K562 (cell line): ENCODE results near the gene SPDEF. TPM values are rescaled to one million over a fixed set of nuclear protein-coding genes. Genes with fewer than 3 reads are reported as not detected.

Experiments used
- ATAC-seq: fragments of 200-7000 bp; cut with Tn5 transposase; 3 replicates; pipeline ENCODE4 v1.9.1; 2020; ENCODE audit warnings: moderate library complexity
- BruUV-seq: library from RNA; stranded (reverse); fragments of 400-500 nt; replicated peaks from 2 replicates; lab custom pipeline; 2021; lab: Mats Ljungman, UMichigan
- CTCF ChIA-PET: fragments of 300-600 bp; formaldehyde crosslinking; extraction: SDS; loops from one replicate; lab custom pipeline; 2021; ENCODE audit warnings: low intra/inter-chr PET ratio; lab: Yijun Ruan, JAX
- POLR2A ChIA-PET: fragments of 300-600, 350-650 bp; sonication (Branson Sonifier 250); formaldehyde crosslinking; extraction: SDS; loops from one replicate; lab custom pipeline; 2021; ENCODE audit warnings: antibody characterized with exemption, inconsistent platforms; lab: Yijun Ruan, JAX
- DNase-seq, 4 experiments: peaks; one replicate each; pipeline versions ENCODE4 v3.0.0 to v3.0.0-alpha.2; 2011 to 2018; ENCODE audit warnings: low spot score in 3 of 4, mixed read lengths in 3 of 4; ENCODE audit errors: extremely low read depth in 1 of 4
- FAIRE-seq: peaks from 2 replicates; lab custom pipeline; 2011; peaks lifted over from hg19 to GRCh38; lab: Jason Lieb, UNC
- H2AFZ ChIP-seq: 2 replicates; pipeline ENCODE4 v1.6.0; 2011; ENCODE audit warnings: low read depth, low read length, control low read depth, inconsistent platforms
- H3K27ac ChIP-seq: fragments of 200-600 bp; 3 replicates; pipeline ENCODE4 v1.8.0; 2011; ENCODE audit warnings: low read depth, mild to moderate bottlenecking, control low read depth, inconsistent platforms, low read length, moderate library complexity, mixed read lengths; ENCODE audit errors: extremely low read depth
- H3K27me3 ChIP-seq, 2 experiments: fragments of 300-600 bp in 1 of 2; 2 replicates in 1 of 2; 3 replicates in 1 of 2; pipeline versions ENCODE4 v1.6.0 to v1.8.0; 2011; ENCODE audit warnings: inconsistent platforms in 2 of 2, low read length in 2 of 2, mild to moderate bottlenecking in 1 of 2, mixed read lengths in 1 of 2, moderate library complexity in 1 of 2; ENCODE audit not compliant: control insufficient read depth in 2 of 2, insufficient read depth in 2 of 2
- H3K36me3 ChIP-seq: fragments of 300-600 bp; 3 replicates; pipeline ENCODE4 v1.8.0; 2011; ENCODE audit warnings: mild to moderate bottlenecking, low read length, inconsistent platforms; ENCODE audit not compliant: control insufficient read depth, insufficient read depth
- H3K4me1 ChIP-seq, 2 experiments: fragments of 200-600 bp in 1 of 2; replicated peaks in 1 of 2; 2 replicates in 1 of 2; 3 replicates in 1 of 2; pipeline versions ENCODE4 v1.5.1 to v1.8.0; 2011; ENCODE audit warnings: inconsistent platforms in 2 of 2, low read length in 2 of 2, mild to moderate bottlenecking in 1 of 2, mixed read lengths in 1 of 2, moderate library complexity in 1 of 2; ENCODE audit not compliant: control insufficient read depth in 2 of 2, insufficient read depth in 2 of 2
- H3K4me2 ChIP-seq: 2 replicates; pipeline ENCODE4 v1.6.1; 2011; ENCODE audit warnings: low read length, control low read depth, inconsistent platforms, mixed read lengths; ENCODE audit not compliant: insufficient read depth
- H3K4me3 ChIP-seq: fragments of 200-600 bp; sonication (generic), shearing (Covaris generic); 2 replicates; pipeline ENCODE4 v1.5.1; 2016; ENCODE audit warnings: control low read depth, inconsistent platforms
- H3K79me2 ChIP-seq: fragments of 200-600 bp; 3 replicates; pipeline ENCODE4 v1.8.0; 2011; ENCODE audit warnings: low read length, inconsistent platforms; ENCODE audit not compliant: control insufficient read depth, insufficient read depth
- H3K9ac ChIP-seq, 2 experiments: 2 replicates each; pipeline versions ENCODE4 v1.6.0 to v1.6.1; 2011; ENCODE audit warnings: low read depth in 2 of 2, low read length in 2 of 2, control low read depth in 1 of 2, inconsistent platforms in 1 of 2, mild to moderate bottlenecking in 1 of 2, mixed read lengths in 1 of 2; ENCODE audit not compliant: insufficient read depth in 1 of 2
- H3K9me1 ChIP-seq: one replicate; pipeline ENCODE4 v1.6.0; 2011; ENCODE audit warnings: inconsistent platforms, mild to moderate bottlenecking, low read length, moderate library complexity; ENCODE audit not compliant: control insufficient read depth, insufficient read depth
- H3K9me3 ChIP-seq: replicated peaks from 2 replicates; pipeline ENCODE4 v1.5.1; 2011; ENCODE audit warnings: low read depth, low read length, inconsistent platforms; ENCODE audit not compliant: control insufficient read depth, insufficient read depth
- H4K20me1 ChIP-seq: replicated peaks from 2 replicates; pipeline ENCODE4 v1.6.1; 2011; ENCODE audit warnings: low read length, inconsistent platforms, mixed read lengths; ENCODE audit not compliant: control insufficient read depth, insufficient read depth
- BDP1 ChIP-seq: IDR thresholded peaks from 3 replicates; pipeline ENCODE4 v1.6.1; 2011; ENCODE audit not compliant: insufficient read length, insufficient read depth
- CBX8 ChIP-seq: fragments of 200-600 bp; sonication (generic); IDR thresholded peaks from 2 replicates; pipeline ENCODE4 v1.6.1; 2012; ENCODE audit warnings: borderline replicate concordance, mixed run types, low read depth, mild to moderate bottlenecking, moderate library complexity, mixed read lengths, low read length, control low read depth, inconsistent platforms; ENCODE audit not compliant: poor library complexity, severe bottlenecking; ENCODE audit errors: extremely low read depth
- CUX1 ChIP-seq: fragments of 200-800 bp; sonication (Bioruptor generic); IDR thresholded peaks from 2 replicates; pipeline ENCODE4 v1.6.1; 2016; ENCODE audit warnings: missing genetic modification characterization, missing compliant biosample characterization
- E2F1 ChIP-seq: sonication (generic); formaldehyde crosslinking; IDR thresholded peaks from 2 replicates; pipeline ENCODE4 v1.8.1; 2023; ENCODE audit warnings: mild to moderate bottlenecking, missing genetic modification reagents, moderate library complexity
- FOS ChIP-seq: IDR thresholded peaks from 3 replicates; pipeline ENCODE4 v1.6.1; 2011; ENCODE audit not compliant: insufficient read length; ENCODE audit errors: extremely low read depth
- HDAC2 ChIP-seq: fragments of 450-650 bp; IDR thresholded peaks from 2 replicates; pipeline ENCODE4 v1.6.1; 2016; ENCODE audit warnings: mild to moderate bottlenecking
- HMG20A ChIP-seq: fragments of 450-650 bp; formaldehyde crosslinking; conservative IDR thresholded peaks from 2 replicates; pipeline ENCODE4 v1.4.0; 2020; ENCODE audit warnings: mild to moderate bottlenecking, mixed read lengths
- MECOM ChIP-seq: fragments of 250-450 bp; sonication (Bioruptor Pico); IDR thresholded peaks from 2 replicates; pipeline ENCODE4 v1.8.0; 2022; ENCODE audit warnings: inconsistent platforms
- MED1 ChIP-seq: sonication (generic); formaldehyde crosslinking; IDR thresholded peaks from 2 replicates; pipeline ENCODE4 v1.8.1; 2023; ENCODE audit warnings: missing genetic modification reagents, borderline replicate concordance
- NFATC3 ChIP-seq: fragments of 450-650 bp; IDR thresholded peaks from 2 replicates; pipeline ENCODE4 v1.6.1; 2017; ENCODE audit warnings: mild to moderate bottlenecking
- NRF1 ChIP-seq, 2 experiments: fragments of 450-650 bp; IDR thresholded peaks in 1 of 2; conservative IDR thresholded peaks in 1 of 2; 2 replicates each; pipeline ENCODE4 v1.6.1; 2014; ENCODE audit warnings: mild to moderate bottlenecking in 2 of 2
- RFX5 ChIP-seq: IDR thresholded peaks from 2 replicates; pipeline ENCODE4 v1.6.1; 2011; ENCODE audit warnings: low read depth, mild to moderate bottlenecking, improper control_type of control experiment, low read length
- SIX5 ChIP-seq, 2 experiments: IDR thresholded peaks; 2 replicates each; pipeline ENCODE4 v1.6.1; 2011; ENCODE audit warnings: low read length in 2 of 2, borderline replicate concordance in 1 of 2, low read depth in 1 of 2, mild to moderate bottlenecking in 1 of 2, moderate library complexity in 1 of 2; ENCODE audit not compliant: insufficient read depth in 1 of 2
- SMAD3 ChIP-seq: fragments of 450-650 bp; formaldehyde crosslinking; conservative IDR thresholded peaks from 2 replicates; pipeline ENCODE4 v1.4.0; 2020; ENCODE audit warnings: mild to moderate bottlenecking
- STAT5B ChIP-seq: fragments of 250-450 bp; sonication (Bioruptor Pico); IDR thresholded peaks from 2 replicates; pipeline ENCODE4 v1.8.0; 2021; ENCODE audit warnings: mild to moderate bottlenecking, inconsistent platforms
- YY1 ChIP-seq, 3 experiments: IDR thresholded peaks; 2 replicates each; pipeline ENCODE4 v1.6.1; 2011; ENCODE audit warnings: low read length in 2 of 3, mild to moderate bottlenecking in 2 of 3, moderate library complexity in 2 of 3, borderline replicate concordance in 1 of 3, control low read depth in 1 of 3, low read depth in 1 of 3; ENCODE audit not compliant: insufficient read depth in 3 of 3, insufficient replicate concordance in 2 of 3, control insufficient read depth in 1 of 3, insufficient read length in 1 of 3; ENCODE audit errors: extremely low read depth in 1 of 3
- WGBS: fragments of 100-300 bp; shearing (Covaris generic); methylation state at CpG from one replicate; pipeline ENCODE4 v1.1.6; 2016; ENCODE audit warnings: low coverage, mixed read lengths; ENCODE audit not compliant: insufficient coverage; ENCODE audit errors: missing lambda C conversion rate; 5-methylcytosine and 5-hydroxymethylcytosine counted together
- in situ Hi-C: fragments of 300-500 bp; cut with MboI; formaldehyde crosslinking; loops from 4 replicates; pipeline ENCODE4 v1.15.0; 2018; ENCODE audit warnings: inconsistent platforms, mixed read lengths
- intact Hi-C: fragments of 100-400 bp; cut with micrococcal nuclease; formaldehyde crosslinking; loops from 2 replicates; pipeline ENCODE4 v1.14.2; 2022
- polyA plus RNA-seq, 8 experiments: library from polyadenylated mRNA; depleted of rRNA in 4 of 8; stranded (reverse) in 5 of 8; unstranded in 3 of 8; fragments of >200 nt; fragmentation: Nextera tagmentation in 2 of 8; fragmentation: Illumina TruSeq in 1 of 8; extraction: Ambion mirVana in 2 of 8; extraction: Trizol in 1 of 8; gene quantifications; 2 replicates each; pipeline versions ENCODE4 v1.2.1 to v1.2.3, GENCODE V29; 2011 to 2014; ENCODE audit warnings: inconsistent platforms in 1 of 8, missing spikeins in 1 of 8
- total RNA-seq, 7 experiments: library from RNA; depleted of rRNA in 6 of 7; stranded (reverse); fragments of >200 nt in 6 of 7; fragmentation: Illumina TruSeq in 2 of 7; extraction: Trizol in 2 of 7; gene quantifications; 2 replicates each; pipeline versions ENCODE4 v1.2.1 to v1.2.3, GENCODE V29; 2011 to 2021; ENCODE audit warnings: low replicate concordance in 1 of 7

The SPDEF gene
- total and polyA plus RNA-seq, 9 of the 15 experiments (the other 6 are each of a cell fraction or from before 2014, with no cell fraction given) = 0.04 to 0.12 (median 0.11) TPM; not detected in 5

GRCh38 chr6:34512738-34513115, 43.4 kb downstream of the SPDEF start:
- POLR2A ChIA-PET = interaction anchor here (0.8 to 1.3 kb wide), 6 partner anchors 9 to 86 kb away, joined by 3 to 6 read pairs (median 3); no protein-coding TSS in a partner anchor
- no peak for FAIRE-seq

More at GRCh38 chr6:34512738-34513115, 43.4 kb downstream of the SPDEF start:
- Histone ChIP-seq H3K9me1 (peaks cover 4% of the 10 kb centered on the region), H2AFZ (peak overlapping the region; percentile 10), H4K20me1 (no peaks in the 10 kb centered on the region), H3K9ac (no peak overlapping the region), H3K4me2 (no peak overlapping the region), H3K27ac (no peak overlapping the region)
- no peak for ATAC-seq
- CTCF ChIA-PET = no interaction called here
- in situ Hi-C loops = no loop called here
- DNase-seq = no peak
- BruUV-seq = no TSS peak
- WGBS = 49% methylated on average over 5 of the region's 5 CpGs
- TF ChIP-seq CBX8 (no peak), SIX5 (IDR thresholded peaks at IDR 0.05; ENCODE audit: borderline replicate concordance in 1 of 2, insufficient read depth in 1 of 2, low read depth in 1 of 2, low read length in 2 of 2) (no peak), BDP1 (no peak), HMG20A (no peak), NFATC3 (no peak), HDAC2 (no peak), MED1 (no peak), NRF1 (conservative IDR thresholded peaks at IDR 0.05 in 1 of 2, IDR thresholded peaks at IDR 0.05 in 1 of 2) (no peak), SMAD3 (no peak), STAT5B (no peak), CUX1 (CRISPR knock-in tag) (no peak), MECOM (CRISPR knock-in tag) (no peak), RFX5 (no peak), YY1 (IDR thresholded peaks at IDR 0.05; ENCODE audit: borderline replicate concordance in 1 of 3, control insufficient read depth in 1 of 3, extremely low read depth in 1 of 3, insufficient read depth in 3 of 3, insufficient read length in 1 of 3, insufficient replicate concordance in 2 of 3, low read depth in 1 of 3, low read length in 2 of 3) (no peak), FOS (no peak), E2F1 (no peak)
- TF ChIP-seq, all 486 proteins: peak for 0
- Histone ChIP-seq H3K9me3 (no peaks in the 10 kb centered on the region), H3K36me3 (no peaks in the 10 kb centered on the region), H3K27me3 (no peaks in the 10 kb centered on the region), H3K4me3 (no peak overlapping the region), H3K79me2 (no peaks in the 10 kb centered on the region), H3K4me1 (peaks cover 15 to 41% of the 10 kb centered on the region in 2 experiments; a peak in 4 of 5 replicates)
- intact Hi-C loops = no loop called here
